NCI-H2196 treated with DMSO at 0.1 percent for 48 hours (cell line): ENCODE results near the gene SASH1.

Experiments used
- DNase-seq: peaks from one replicate; lab custom pipeline; 2025; ENCODE audit not compliant: unreplicated experiment; lab: John Stamatoyannopoulos, UW

SASH1 gene

DNA sequence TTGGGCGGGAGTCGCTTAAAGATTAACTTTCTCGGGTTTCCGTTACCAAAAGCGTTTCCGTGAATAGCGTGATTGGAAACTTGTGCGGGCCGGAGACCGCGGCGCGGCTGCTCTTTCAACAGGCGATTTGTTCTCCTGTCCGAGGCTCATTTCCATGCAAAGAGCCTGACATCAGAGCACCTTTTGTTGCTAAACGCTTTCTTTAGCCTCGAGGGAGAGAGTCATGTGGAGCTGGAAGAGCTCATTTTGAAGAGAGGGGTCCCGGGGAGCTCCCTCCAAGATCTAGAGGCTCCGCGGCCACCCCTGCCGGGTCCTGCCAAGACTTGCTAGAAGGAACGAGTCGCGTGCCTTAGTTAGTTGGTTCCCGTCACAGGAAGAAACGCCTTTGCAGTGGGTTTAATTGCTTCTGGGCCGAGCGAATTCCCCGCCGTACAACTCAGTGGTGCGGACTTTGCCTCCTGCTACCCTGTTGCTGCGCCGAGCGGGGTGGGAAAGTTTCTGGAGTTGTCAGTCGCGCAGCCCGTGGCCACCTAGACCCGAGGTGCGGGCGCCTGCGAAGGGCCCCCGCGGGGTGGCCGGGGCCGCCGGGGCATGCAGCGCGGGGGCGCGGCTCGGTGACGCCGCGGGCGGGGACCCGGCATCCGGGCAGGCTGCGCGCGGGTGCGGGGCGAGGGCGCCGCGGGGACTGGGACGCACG, at the start of gene SASH1:
SASH1 (plus strand) TSS at position 489 of the 697 bp plus-strand sequence. CDS start 230 bp downstream, outside the sequence.
- no peak for DNase-seq

DNA sequence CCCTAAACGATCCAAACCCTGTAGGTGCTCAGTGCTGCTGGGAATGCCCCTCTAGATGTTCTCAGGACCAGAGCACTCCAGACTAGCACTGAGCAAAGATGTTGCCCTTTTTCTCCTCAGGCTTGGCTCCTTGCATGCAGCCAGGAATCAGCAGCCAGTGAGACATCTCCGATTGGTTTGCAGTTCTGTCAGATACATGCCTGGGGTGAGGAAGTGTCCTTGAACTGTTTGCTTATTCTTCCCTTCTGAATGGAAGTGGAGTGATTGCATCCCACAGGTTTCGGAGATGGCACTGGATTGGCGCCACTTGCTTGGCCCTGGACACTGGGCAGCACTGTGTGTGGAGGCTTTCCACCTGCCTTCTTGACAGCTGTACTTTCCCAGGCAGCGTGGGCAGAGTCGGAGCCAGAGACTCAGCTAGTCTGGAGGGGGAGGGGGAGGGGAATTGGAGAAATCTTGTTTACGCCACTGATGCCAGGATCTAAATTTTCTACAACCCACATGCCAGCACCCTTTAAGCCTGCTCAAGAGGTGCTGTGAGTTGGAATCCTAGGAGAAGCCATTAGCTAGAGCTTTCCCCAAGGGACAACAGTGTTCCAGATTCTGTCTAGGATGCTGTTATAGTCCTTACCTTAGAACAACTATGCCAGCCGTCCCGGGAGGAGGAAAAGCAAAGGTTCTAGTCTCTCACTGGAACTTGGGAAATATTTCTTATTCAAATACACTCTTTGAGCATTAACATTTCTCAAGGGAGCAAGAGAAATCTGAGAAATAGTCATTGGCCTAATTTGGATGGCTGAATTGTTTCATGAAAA, 49.2 kb upstream of the SASH1 start:
- DNase-seq = no peak

GRCh38 chr6:148294059-148294458, 48.6 kb upstream of the SASH1 start:
- DNase-seq = no peak

GRCh38 chr6:148295261-148295887, 47.3 kb upstream of the SASH1 start:
- DNase-seq = no peak

DNA sequence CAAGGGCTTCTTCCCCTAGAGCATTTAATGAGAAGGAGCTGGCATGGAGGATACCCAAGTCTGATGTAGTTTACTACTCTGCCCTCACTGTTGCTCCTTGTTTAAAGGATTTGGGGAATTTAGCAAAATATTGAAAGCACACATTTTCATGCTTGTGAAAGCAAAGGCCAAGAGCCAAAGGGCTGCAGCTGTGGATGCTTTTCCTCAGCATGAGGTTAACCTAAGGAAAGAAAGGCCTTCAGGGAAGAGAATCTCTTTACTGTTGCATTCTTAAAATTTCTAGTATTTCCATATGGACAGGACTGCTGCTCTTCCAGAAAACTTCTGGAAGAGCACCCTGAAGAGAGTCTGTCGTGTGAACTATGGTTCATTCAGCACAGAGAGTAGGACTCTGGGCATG, 45.9 kb upstream of the SASH1 start:
- no peak for DNase-seq

DNA sequence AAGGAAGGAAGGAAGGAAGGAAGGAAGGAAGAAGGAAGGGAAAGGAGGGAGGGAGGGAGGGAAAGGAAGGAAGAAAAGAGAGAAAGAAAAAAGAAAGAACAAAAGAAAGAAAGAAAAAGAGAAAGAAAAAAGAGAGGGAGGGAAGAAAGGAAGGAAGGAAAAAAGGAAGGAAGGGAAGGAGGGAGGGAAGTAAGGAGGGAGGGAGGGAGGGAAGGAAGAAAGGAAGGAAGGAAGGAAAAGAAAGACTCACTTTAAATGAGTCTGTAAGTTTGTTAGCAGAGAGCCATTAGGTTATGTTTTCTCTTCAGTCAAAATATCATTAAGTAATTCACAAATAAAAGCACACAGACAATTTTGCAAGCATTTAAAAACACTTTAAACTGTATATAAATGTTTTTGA, 44.0 kb upstream of the SASH1 start:
- DNase-seq = no peak

GRCh38 chr6:148303616-148304015, 39.0 kb upstream of the SASH1 start:
- no peak for DNase-seq

DNA sequence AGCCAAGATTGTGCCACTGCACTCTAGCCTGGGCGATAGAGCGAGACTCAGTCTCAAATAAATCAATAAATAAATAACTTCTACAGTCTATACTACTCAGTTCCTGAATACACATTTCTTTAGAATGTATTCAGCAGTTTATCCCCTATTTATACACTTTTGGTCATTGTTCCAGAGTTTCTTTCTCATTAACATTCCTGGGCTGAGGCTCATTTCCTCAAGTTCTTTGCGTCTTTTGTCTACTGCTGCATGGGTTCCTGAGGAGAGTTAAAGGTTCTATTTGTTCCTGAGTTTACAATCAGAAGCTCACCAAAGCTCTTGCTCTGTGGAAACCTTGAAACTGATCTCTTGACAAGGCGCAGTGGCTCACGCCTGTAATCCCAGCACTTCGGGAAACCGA, 37.7 kb upstream of the SASH1 start:
- DNase-seq = no peak

DNA sequence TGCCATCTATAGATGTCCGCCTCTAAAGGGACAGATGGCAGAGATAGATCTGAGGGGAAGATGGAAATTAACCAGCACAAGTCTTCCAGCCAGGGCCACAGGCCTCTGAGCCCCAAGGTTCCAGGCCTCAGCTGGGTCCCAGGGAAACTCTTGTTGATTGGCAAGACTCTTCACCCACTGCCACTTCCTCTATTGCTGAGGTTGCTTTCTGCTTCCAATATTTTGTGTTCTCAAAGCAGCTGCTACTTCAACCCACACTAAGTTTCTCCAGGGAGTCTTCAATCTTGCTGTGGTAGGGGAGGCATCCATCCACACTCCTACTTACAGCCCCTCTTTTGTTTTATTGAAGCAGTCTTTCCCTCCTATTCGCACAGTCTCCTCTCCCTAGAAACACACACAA, 36.4 kb upstream of the SASH1 start:
- DNase-seq = no peak

- no peak for DNase-seq
Observed at GRCh38 chr6:148307405-148307804, 35.2 kb upstream of the SASH1 start.

DNA sequence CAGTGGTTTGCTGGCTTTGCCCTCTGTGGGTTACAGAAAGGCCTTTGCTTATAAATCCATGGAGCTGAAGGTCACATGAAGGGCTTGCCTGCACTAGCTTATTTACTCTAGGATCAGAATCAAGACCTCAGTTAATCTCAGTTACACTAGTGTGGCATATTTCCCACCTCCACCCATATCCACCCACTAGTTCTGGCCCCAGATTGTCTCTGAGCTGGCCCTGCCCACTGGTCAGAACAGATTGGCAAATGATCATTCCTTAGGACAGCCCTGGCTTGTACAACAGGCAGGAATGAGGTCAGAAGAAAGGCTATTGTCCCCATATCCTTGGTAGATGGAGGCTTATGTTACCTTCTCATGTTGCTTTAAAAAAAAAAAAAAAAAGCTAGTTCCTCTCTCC, 33.3 kb upstream of the SASH1 start:
- DNase-seq = no peak

GRCh38 chr6:148311966-148312669, 30.5 kb upstream of the SASH1 start:
- DNase-seq = no peak

DNA sequence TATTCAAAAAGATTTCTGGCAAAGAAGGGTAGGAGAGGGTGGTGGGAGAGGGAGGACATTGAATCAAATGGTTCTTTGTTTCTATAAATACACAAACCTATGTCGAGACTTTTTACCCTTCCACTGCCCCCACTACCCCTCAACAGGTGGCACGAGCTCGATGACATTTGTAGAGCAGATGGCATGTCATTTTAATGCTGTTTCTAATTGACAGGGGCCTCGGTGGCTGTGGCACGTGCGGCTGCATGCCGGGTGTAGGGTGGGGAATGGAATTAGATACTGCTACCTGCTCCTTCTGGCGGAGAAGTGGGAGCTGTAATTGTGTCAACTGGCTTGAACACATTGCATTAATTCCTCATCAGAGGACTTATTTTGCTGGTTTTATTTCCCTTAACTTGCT, 29.1 kb upstream of the SASH1 start:
- DNase-seq = no peak

GRCh38 chr6:148316308-148316707, 26.3 kb upstream of the SASH1 start:
- DNase-seq = no peak

GRCh38 chr6:148317051-148317450, 25.6 kb upstream of the SASH1 start:
- DNase-seq = no peak

GRCh38 chr6:148317739-148318138, 24.9 kb upstream of the SASH1 start:
- no peak for DNase-seq

GRCh38 chr6:148322704-148323103, 19.9 kb upstream of the SASH1 start:
- no peak for DNase-seq

DNA sequence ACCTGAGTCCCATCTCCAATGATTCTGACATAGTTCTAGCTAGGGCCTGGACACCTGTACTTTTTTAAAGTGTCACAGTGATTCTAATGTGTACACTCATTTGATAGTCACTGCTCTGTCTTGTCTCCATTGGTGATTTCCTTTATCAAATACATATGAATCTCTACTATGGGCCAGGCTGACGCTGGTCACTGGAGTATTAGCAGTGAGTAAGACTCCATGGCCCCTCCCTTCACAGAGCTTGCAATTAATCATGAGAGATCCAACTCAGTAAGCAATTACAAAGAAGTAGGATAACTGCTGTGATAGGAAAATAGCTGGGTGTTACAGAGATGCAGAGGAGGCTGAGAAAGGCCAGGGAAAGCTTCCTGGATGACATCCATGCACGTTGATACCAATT, 19.3 kb upstream of the SASH1 start:
- DNase-seq = no peak

DNA sequence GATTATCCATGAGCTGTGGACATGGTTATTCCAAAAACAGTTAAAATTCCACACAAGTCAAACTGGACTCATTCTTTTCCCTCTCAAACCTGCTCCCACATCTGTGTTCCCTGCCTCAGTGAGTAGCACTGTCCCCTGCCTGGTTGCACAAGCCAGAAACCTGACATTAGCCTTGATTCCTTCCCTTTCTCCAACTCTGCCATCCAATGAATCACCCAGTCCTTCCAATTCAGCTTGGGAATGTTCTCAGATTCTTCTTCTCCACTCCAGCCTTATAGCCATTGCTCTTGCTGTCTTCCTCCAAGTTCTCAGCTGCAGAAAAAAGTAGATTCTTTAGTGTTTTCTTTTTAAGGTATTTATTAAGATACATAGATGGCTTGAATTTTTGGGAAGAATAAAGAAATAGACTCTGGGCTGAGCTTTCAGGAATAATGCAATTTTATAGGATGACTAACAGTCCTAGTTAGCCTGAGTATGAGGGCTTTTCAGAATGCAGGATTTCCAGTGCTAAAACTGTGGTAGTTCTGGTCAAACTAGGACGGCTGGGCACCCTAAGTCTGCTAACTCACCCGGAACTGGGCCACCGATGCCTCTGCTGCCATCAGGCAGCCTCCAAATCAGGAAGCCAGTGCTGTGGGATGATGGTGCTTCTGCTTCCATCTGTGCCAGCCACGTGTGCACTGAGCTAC, 18.2 kb upstream of the SASH1 start:
- no peak for DNase-seq

GRCh38 chr6:148325316-148326068, 17.1 kb upstream of the SASH1 start:
- DNase-seq = no peak
